SU-DHL-6 (cell line): ENCODE measurements around the gene LRFN2.

ENCODE experiments used
- CTCF ChIP-seq: fragments of 200-600 bp; sonication (generic); IDR thresholded peaks from one replicate; pipeline ENCODE4 v1.5.1; 2017; ENCODE audit warnings: antibody characterized with exemption, mild to moderate bottlenecking, low read length, moderate library complexity; ENCODE audit not compliant: insufficient read depth, poor library complexity, severe bottlenecking
- EZH2phosphoT487 ChIP-seq: fragments of 200-600 bp; sonication (generic), shearing (Covaris generic); conservative IDR thresholded peaks from 2 replicates; pipeline ENCODE4 v1.6.1; 2018; ENCODE audit warnings: mild to moderate bottlenecking, antibody characterized with exemption, low read length, moderate library complexity, mixed read lengths

GRCh38 chr6:40376113-40376650 lies 211.0 kb downstream of the LRFN2 start:
- no peak for TF ChIP-seq CTCF
- TF ChIP-seq EZH2phosphoT487: no peak
